ENCODE measurements around the gene DEXI. TPM values are rescaled to one million over a fixed set of nuclear protein-coding genes. Genes with fewer than 3 reads are reported as not detected.

DEXI gene
- polyA plus RNA-seq, 2 donors, result 9.2 to 24.8 TPM

- Histone ChIP-seq H3K27ac (ENCODE audit: low read depth in 2 of 2, low read length in 1 of 2) (peak overlapping the region in 1 of 2 donors; percentile 11), H3K9me3 (ENCODE audit: control insufficient read depth in 2 of 2, insufficient read depth in 1 of 2, low read depth in 1 of 2, low read length in 1 of 2) (no peaks in the 10 kb centered on the region), H3K27me3 (ENCODE audit: control insufficient read depth in 1 of 2, insufficient read depth in 2 of 2, low read length in 2 of 2) (no peaks in the 10 kb centered on the region), H3K4me3 (ENCODE audit: low read depth in 1 of 2, low read length in 2 of 2) (no peak overlapping the region), H3K36me3 (ENCODE audit: control insufficient read depth in 2 of 2, insufficient read depth in 2 of 2, low read length in 1 of 2) (peaks cover 6 to 7% of the 10 kb centered on the region in 2 donors), H3K4me1 (ENCODE audit: control insufficient read depth in 2 of 2, insufficient read depth in 2 of 2, low read length in 1 of 2) (peaks cover 12 to 44% of the 10 kb centered on the region in 2 donors)
- WGBS, 2 donors, result 57 to 61% methylated on average over 7 of the region's 7 CpGs
Measured at GRCh38 chr16:10938321-10938720, 3.9 kb downstream of the DEXI start.

DNA sequence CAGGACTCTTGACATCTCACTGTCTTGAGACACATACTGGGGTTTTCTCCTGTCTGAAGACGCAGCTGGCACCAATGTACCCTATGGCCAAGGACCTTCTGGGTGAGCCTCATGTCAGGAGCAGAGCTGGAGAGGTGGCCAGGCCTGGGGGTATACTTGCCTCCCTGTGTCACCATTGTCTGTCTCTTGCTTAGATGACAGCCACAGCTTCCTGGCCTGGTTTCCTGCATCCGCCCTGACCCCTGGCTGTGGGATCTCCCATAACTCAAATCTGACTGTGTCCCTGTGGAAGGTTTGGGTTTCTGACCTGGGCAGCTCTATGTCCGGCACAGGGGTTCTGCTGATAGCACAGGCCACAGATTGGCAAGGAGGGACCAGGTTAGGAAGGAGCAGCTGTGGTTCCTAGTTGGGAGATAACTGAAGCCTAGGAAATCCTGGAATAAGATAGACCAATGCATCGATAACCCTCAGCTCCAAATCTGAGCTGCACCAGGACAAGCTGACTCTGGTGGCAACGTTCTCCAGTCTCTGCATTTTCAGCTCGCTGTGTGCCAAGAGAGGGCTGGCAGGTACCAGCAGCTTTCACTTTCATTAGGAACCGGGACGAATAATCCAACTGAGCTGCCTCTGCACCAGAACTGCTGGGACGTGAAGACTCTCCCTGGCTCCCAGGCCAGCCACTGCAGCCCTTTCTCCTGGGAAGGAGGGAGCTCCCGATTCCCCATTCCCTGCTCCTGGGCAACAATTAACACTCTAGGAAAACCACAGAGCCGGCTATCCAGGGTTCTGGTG lies 5.0 kb downstream of the DEXI start:
- 22 to 28% methylated on average over 11 of the region's 11 CpGs for WGBS, 2 donors
- no peaks in the 10 kb centered on the region for H3K9me3 ChIP-seq (ENCODE audit: control insufficient read depth in 2 of 2, insufficient read depth in 1 of 2, low read depth in 1 of 2, low read length in 1 of 2)

GRCh38 chr16:10936272-10936984 lies 5.8 kb downstream of the DEXI start:
- no peaks in the 10 kb centered on the region for H3K9me3 ChIP-seq (ENCODE audit: control insufficient read depth in 2 of 2, insufficient read depth in 1 of 2, low read depth in 1 of 2, low read length in 1 of 2)
- H3K27me3 ChIP-seq (ENCODE audit: control insufficient read depth in 1 of 2, insufficient read depth in 2 of 2, low read length in 2 of 2), result no peaks in the 10 kb centered on the region
- no peak overlapping the region for H3K27ac ChIP-seq (ENCODE audit: low read depth in 2 of 2, low read length in 1 of 2)
- H3K36me3 ChIP-seq (ENCODE audit: control insufficient read depth in 2 of 2, insufficient read depth in 2 of 2, low read length in 1 of 2), result peaks cover 7 to 12% of the 10 kb centered on the region in 2 donors
- H3K4me1 ChIP-seq (ENCODE audit: control insufficient read depth in 2 of 2, insufficient read depth in 2 of 2, low read length in 1 of 2), result peaks cover 12 to 43% of the 10 kb centered on the region in 2 donors
- WGBS, 2 donors, result 58 to 61% methylated on average over 8 of the region's 8 CpGs
- no peak overlapping the region for H3K4me3 ChIP-seq (ENCODE audit: low read depth in 1 of 2, low read length in 2 of 2)

More for the DNA sequence above, 5.0 kb downstream of the DEXI start:
- Histone ChIP-seq H3K4me1 (ENCODE audit: control insufficient read depth in 2 of 2, insufficient read depth in 2 of 2, low read length in 1 of 2) (peaks cover 12 to 44% of the 10 kb centered on the region in 2 donors), H3K27ac (ENCODE audit: low read depth in 2 of 2, low read length in 1 of 2) (peak overlapping the region in 1 of 2 donors; percentile 40), H3K27me3 (ENCODE audit: control insufficient read depth in 1 of 2, insufficient read depth in 2 of 2, low read length in 2 of 2) (no peaks in the 10 kb centered on the region), H3K36me3 (ENCODE audit: control insufficient read depth in 2 of 2, insufficient read depth in 2 of 2, low read length in 1 of 2) (peaks cover 7 to 9% of the 10 kb centered on the region in 2 donors), H3K4me3 (ENCODE audit: low read depth in 1 of 2, low read length in 2 of 2) (no peak overlapping the region)

DNA sequence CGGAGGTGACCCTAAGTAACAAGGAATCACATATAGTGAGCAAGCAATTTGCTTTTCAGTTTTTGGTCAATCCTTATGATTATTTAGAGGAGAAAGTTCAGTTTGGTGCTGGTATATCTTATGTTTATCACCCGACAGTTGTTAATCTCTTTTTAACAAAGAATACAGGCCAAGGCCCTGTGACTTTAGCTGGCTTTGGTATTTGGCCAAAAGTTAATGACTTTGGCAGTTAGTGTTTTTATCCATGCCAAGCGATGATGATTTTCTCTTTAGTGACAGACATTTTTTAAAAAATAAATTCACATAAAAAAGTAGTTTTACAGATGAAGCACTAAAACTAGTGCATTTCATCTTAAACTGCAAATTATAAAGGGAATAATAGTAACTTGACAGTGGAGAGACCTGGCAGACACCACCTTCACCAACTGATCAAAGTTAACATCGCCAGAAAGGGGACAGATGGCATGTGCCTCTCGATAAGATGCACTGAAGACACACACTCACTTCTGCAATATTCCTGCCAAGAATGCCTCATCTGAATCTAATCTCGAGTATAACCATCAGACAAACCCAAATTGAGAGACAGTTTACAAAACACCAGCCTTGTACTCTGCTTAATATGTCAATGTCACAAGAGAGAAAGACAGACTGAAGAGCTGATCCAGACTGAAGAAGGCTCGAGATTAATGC lies 6.9 kb downstream of the DEXI start:
- 41 to 52% methylated on average over 7 of the region's 7 CpGs for WGBS, 2 donors
- H3K9me3 ChIP-seq (ENCODE audit: control insufficient read depth in 2 of 2, insufficient read depth in 1 of 2, low read depth in 1 of 2, low read length in 1 of 2), result no peaks in the 10 kb centered on the region
- H3K27ac ChIP-seq (ENCODE audit: low read depth in 2 of 2, low read length in 1 of 2), result no peak overlapping the region
- H3K4me3 ChIP-seq (ENCODE audit: low read depth in 1 of 2, low read length in 2 of 2), result no peak overlapping the region
- H3K27me3 ChIP-seq (ENCODE audit: control insufficient read depth in 1 of 2, insufficient read depth in 2 of 2, low read length in 2 of 2), result no peaks in the 10 kb centered on the region
- H3K36me3 ChIP-seq (ENCODE audit: control insufficient read depth in 2 of 2, insufficient read depth in 2 of 2, low read length in 1 of 2), result peaks cover 7 to 15% of the 10 kb centered on the region in 2 donors
- peaks cover 5 to 33% of the 10 kb centered on the region in 2 donors for H3K4me1 ChIP-seq (ENCODE audit: control insufficient read depth in 2 of 2, insufficient read depth in 2 of 2, low read length in 1 of 2)

DNA sequence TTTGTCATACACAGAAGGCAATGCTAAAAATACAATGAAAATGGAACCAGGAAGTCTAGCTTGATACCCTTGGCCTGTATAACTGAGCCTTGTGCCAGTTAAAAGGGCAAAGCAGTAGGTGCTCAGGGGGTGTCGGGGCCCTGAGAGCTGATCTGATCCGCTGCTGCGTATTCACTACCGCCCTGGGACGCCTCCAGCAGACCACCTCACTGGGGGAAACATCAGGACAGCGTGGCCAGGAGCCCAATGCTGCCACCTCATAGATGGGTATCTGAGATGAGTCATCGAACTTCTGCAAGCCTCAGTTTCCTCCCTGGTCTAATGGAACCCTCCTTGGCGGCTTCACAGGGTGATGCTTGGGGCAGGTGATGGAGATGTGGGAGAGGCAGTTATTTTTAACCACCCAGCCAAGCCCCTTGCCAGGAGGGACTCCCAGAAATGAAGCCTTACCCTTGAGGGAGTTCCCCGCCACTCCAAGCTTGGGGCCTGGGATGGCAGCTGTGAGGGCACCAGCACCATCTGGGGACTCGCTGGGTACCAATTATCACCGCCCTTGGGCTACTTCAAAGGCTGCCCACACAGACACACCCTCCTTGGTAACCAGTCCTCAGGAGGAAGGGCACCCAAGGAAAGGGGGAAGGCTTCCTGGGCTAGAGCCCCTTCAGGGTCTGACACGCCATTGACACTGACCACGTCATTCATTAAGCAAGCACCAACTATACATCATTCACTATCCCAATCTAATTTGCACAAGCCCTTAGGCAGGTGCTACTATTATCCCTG lies 7.8 kb downstream of the DEXI start:
- peaks cover 4 to 16% of the 10 kb centered on the region in 2 donors for H3K36me3 ChIP-seq (ENCODE audit: control insufficient read depth in 2 of 2, insufficient read depth in 2 of 2, low read length in 1 of 2)
- no peak overlapping the region for H3K27ac ChIP-seq (ENCODE audit: low read depth in 2 of 2, low read length in 1 of 2)
- H3K4me3 ChIP-seq (ENCODE audit: low read depth in 1 of 2, low read length in 2 of 2), result no peak overlapping the region
- WGBS, 2 donors, result 90 to 92% methylated on average over 13 of the region's 13 CpGs
- H3K27me3 ChIP-seq (ENCODE audit: control insufficient read depth in 1 of 2, insufficient read depth in 2 of 2, low read length in 2 of 2), result no peaks in the 10 kb centered on the region
- no peaks in the 10 kb centered on the region for H3K9me3 ChIP-seq (ENCODE audit: control insufficient read depth in 2 of 2, insufficient read depth in 1 of 2, low read depth in 1 of 2, low read length in 1 of 2)
- H3K4me1 ChIP-seq (ENCODE audit: control insufficient read depth in 2 of 2, insufficient read depth in 2 of 2, low read length in 1 of 2), result peaks cover 3 to 31% of the 10 kb centered on the region in 2 donors

DNA sequence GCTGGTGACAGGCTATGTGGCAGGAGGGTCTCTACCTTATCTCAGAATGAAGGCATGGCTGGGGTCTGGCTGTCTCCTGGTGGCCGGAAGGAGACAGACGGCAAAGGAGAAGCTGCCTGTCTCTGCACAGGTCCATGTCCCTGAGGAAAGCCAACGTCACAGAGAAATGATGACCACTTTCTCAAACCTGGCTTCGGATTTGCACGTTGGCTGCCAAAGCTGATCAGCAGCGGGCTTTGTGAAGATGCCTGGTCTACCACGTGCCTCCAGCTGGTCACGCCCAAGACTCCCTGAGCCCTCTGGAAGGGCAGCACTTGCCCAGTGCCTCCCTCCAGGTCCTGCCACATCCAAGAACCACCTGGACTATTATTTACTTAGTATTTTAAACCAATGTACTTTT lies 8.4 kb downstream of the DEXI start:
- no peaks in the 10 kb centered on the region for H3K27me3 ChIP-seq (ENCODE audit: control insufficient read depth in 1 of 2, insufficient read depth in 2 of 2, low read length in 2 of 2)
- no peak overlapping the region for H3K27ac ChIP-seq (ENCODE audit: low read depth in 2 of 2, low read length in 1 of 2)
- peaks cover 3 to 25% of the 10 kb centered on the region in 2 donors for H3K4me1 ChIP-seq (ENCODE audit: control insufficient read depth in 2 of 2, insufficient read depth in 2 of 2, low read length in 1 of 2)
- 69 to 73% methylated on average over 8 of the region's 8 CpGs for WGBS, 2 donors
- no peak overlapping the region for H3K4me3 ChIP-seq (ENCODE audit: low read depth in 1 of 2, low read length in 2 of 2)
- peaks cover 4 to 18% of the 10 kb centered on the region in 2 donors for H3K36me3 ChIP-seq (ENCODE audit: control insufficient read depth in 2 of 2, insufficient read depth in 2 of 2, low read length in 1 of 2)
- H3K9me3 ChIP-seq (ENCODE audit: control insufficient read depth in 2 of 2, insufficient read depth in 1 of 2, low read depth in 1 of 2, low read length in 1 of 2), result no peaks in the 10 kb centered on the region

- Histone ChIP-seq H3K27me3 (ENCODE audit: control insufficient read depth in 1 of 2, insufficient read depth in 2 of 2, low read length in 2 of 2) (no peaks in the 10 kb centered on the region), H3K4me1 (ENCODE audit: control insufficient read depth in 2 of 2, insufficient read depth in 2 of 2, low read length in 1 of 2) (peaks cover 3 to 19% of the 10 kb centered on the region in 2 donors), H3K4me3 (ENCODE audit: low read depth in 1 of 2, low read length in 2 of 2) (no peak overlapping the region), H3K9me3 (ENCODE audit: control insufficient read depth in 2 of 2, insufficient read depth in 1 of 2, low read depth in 1 of 2, low read length in 1 of 2) (no peaks in the 10 kb centered on the region), H3K36me3 (ENCODE audit: control insufficient read depth in 2 of 2, insufficient read depth in 2 of 2, low read length in 1 of 2) (peaks cover 4 to 21% of the 10 kb centered on the region in 2 donors), H3K27ac (ENCODE audit: low read depth in 2 of 2, low read length in 1 of 2) (no peak overlapping the region)
- WGBS, 2 donors, result 79 to 82% methylated on average over 11 of the region's 11 CpGs
Measured at GRCh38 chr16:10932959-10933710, 9.1 kb downstream of the DEXI start.

DNA sequence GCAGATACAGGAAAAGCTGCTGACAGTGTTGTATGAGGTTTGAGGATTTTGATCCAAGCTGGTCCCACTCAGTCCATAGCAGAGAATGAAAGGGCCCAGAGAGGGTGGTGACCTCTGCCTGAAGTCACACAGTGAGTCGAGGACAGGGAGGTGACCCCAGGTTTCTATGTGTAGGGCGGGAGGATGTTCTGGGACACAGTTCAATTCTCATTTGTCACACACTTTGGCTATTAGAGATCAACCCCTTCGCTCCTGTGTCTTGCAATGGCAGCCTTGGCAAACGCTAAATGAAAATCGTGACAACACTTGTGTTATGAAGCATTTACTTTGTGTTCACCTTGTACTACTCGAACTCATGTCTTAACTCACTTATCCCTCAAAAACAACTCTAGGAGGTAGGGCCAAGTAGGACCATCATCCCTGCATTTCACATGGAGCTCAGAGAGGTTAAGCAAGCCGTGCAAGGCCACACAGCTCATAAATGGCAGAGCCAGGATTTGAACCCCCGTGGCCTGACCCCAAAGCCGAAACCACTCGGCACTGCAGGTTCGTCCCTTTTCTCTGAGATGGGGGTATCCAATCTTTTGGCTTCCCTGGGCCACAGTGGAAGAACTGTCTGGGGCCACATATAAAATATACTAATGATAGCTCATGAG lies 10.2 kb downstream of the DEXI start:
- no peaks in the 10 kb centered on the region for H3K9me3 ChIP-seq (ENCODE audit: control insufficient read depth in 2 of 2, insufficient read depth in 1 of 2, low read depth in 1 of 2, low read length in 1 of 2)
- no peak overlapping the region for H3K4me3 ChIP-seq (ENCODE audit: low read depth in 1 of 2, low read length in 2 of 2)
- H3K4me1 ChIP-seq (ENCODE audit: control insufficient read depth in 2 of 2, insufficient read depth in 2 of 2, low read length in 1 of 2), result peaks cover 0 to 14% of the 10 kb centered on the region in 2 donors
- WGBS, 2 donors, result 94 to 95% methylated on average over 11 of the region's 11 CpGs
- no peak overlapping the region for H3K27ac ChIP-seq (ENCODE audit: low read depth in 2 of 2, low read length in 1 of 2)
- no peaks in the 10 kb centered on the region for H3K27me3 ChIP-seq (ENCODE audit: control insufficient read depth in 1 of 2, insufficient read depth in 2 of 2, low read length in 2 of 2)
- peaks cover 4 to 25% of the 10 kb centered on the region in 2 donors for H3K36me3 ChIP-seq (ENCODE audit: control insufficient read depth in 2 of 2, insufficient read depth in 2 of 2, low read length in 1 of 2)
